Esophagus squamous epithelium (tissue), 5 donors: ENCODE measurements around the gene TARM1. TPM values are rescaled to one million over a fixed set of nuclear protein-coding genes. Genes with fewer than 3 reads are reported as not detected.

Experiments used
- DNase-seq: peaks from one replicate; lab custom pipeline; 2025; lab: John Stamatoyannopoulos, UW
- H3K27ac ChIP-seq, 4 donors: fragments of 200-600 bp; sonication (generic); one replicate each; pipeline ENCODE4 v1.5.1; 2016 to 2019; ENCODE audit warnings: mild to moderate bottlenecking in 1 of 4
- H3K27me3 ChIP-seq, 4 donors: fragments of 200-600 bp; sonication (generic); 1 replicate in 3 of 4; 2 replicates in 1 of 4; pipeline versions ENCODE4 v1.5.1 to v1.6.0; 2017 to 2021; ENCODE audit warnings: antibody characterized with exemption in 1 of 4
- H3K36me3 ChIP-seq, 3 donors: fragments of 200-600 bp; sonication (generic); one replicate each; pipeline ENCODE4 v1.5.1; 2016 to 2019
- H3K4me1 ChIP-seq, 3 donors: fragments of 200-600 bp; sonication (generic); one replicate each; pipeline ENCODE4 v1.5.1; 2017 to 2019
- H3K4me3 ChIP-seq, 4 donors: fragments of 200-600 bp; sonication (generic); 1 replicate in 3 of 4; 2 replicates in 1 of 4; pipeline ENCODE4 v1.5.1; 2016 to 2019; ENCODE audit warnings: mild to moderate bottlenecking in 2 of 4, moderate library complexity in 1 of 4
- H3K9me3 ChIP-seq, 3 donors: fragments of 200-600 bp; sonication (generic); one replicate each; pipeline ENCODE4 v1.5.1; 2016 to 2019
- POLR2A ChIP-seq, 4 donors: fragments of 450-650 bp; IDR thresholded peaks; one replicate each; pipeline ENCODE4 v1.6.1; 2017; ENCODE audit warnings: antibody characterized with exemption in 4 of 4, mild to moderate bottlenecking in 4 of 4, moderate library complexity in 3 of 4
- WGBS, 2 donors: methylation state at CpG; one replicate each; pipeline ENCODE4 v1.1.5; 2018; 5-methylcytosine and 5-hydroxymethylcytosine counted together
- intact Hi-C: fragments of 100-400 bp; cut with DNase I; formaldehyde crosslinking; loops from one replicate; pipeline ENCODE4 v1.15.0; 2022
- total RNA-seq, 4 donors: library from RNA; depleted of rRNA; stranded (reverse); fragments of >200 nt; gene quantifications; one replicate each; pipeline ENCODE4 v1.1.0, GENCODE V29; 2016
- TF ChIP-seq, protein P1 (sequence below), 6 experiments: fragments of 450-650 bp in 4 of 6; fragments of 200-600 bp in 2 of 6; sonication (generic) in 2 of 6; IDR thresholded peaks; one replicate each; pipeline ENCODE4 v1.5.1; 2016 to 2019; ENCODE audit warnings: antibody characterized with exemption in 6 of 6, mild to moderate bottlenecking in 4 of 6, moderate library complexity in 4 of 6
- donor health status: DM: yes; HTN: yes; CAD: no.

TARM1 gene
- total RNA-seq, 4 donors from 2014 or later, result not detected

DNA sequence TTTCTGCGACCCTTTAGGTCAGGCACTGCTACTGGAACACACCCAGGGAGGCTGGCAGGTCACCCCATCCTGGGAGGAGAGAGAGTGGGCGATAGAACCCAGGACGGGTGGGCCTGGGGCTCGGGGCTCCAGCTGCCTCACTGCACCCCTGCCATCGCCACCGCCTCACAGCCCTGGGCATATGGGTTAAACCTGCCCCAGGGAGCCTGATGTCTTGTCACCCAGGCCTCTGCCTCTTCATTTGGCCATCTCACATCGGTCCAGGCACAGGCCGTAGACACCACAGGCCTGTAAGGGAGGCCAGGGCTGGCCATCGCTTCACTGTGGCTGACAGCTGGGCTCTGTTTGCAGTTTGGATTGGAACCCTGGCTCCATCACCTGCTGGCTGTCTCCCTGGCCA, 44.5 kb upstream of the TARM1 start:
- Histone ChIP-seq H3K4me1 (no peaks in the 10 kb centered on the region), H3K27me3 (no peaks in the 10 kb centered on the region), H3K27ac (no peak overlapping the region), H3K4me3 (no peak overlapping the region), H3K9me3 (no peaks in the 10 kb centered on the region), H3K36me3 (peaks cover 45 to 100% (median 66%) of the 10 kb centered on the region in 3 donors)
- no peak for TF ChIP-seq POLR2A (IDR thresholded peaks at IDR 0.05)
- TF ChIP-seq, protein P1, sequence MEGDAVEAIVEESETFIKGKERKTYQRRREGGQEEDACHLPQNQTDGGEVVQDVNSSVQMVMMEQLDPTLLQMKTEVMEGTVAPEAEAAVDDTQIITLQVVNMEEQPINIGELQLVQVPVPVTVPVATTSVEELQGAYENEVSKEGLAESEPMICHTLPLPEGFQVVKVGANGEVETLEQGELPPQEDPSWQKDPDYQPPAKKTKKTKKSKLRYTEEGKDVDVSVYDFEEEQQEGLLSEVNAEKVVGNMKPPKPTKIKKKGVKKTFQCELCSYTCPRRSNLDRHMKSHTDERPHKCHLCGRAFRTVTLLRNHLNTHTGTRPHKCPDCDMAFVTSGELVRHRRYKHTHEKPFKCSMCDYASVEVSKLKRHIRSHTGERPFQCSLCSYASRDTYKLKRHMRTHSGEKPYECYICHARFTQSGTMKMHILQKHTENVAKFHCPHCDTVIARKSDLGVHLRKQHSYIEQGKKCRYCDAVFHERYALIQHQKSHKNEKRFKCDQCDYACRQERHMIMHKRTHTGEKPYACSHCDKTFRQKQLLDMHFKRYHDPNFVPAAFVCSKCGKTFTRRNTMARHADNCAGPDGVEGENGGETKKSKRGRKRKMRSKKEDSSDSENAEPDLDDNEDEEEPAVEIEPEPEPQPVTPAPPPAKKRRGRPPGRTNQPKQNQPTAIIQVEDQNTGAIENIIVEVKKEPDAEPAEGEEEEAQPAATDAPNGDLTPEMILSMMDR (IDR thresholded peaks at IDR 0.05), result no peak
- DNase-seq, result no peak
- 33 to 95% methylated on average over 2 to 3 of the region's 9 CpGs for WGBS, 2 donors
- intact Hi-C loops, result no loop called here

DNA sequence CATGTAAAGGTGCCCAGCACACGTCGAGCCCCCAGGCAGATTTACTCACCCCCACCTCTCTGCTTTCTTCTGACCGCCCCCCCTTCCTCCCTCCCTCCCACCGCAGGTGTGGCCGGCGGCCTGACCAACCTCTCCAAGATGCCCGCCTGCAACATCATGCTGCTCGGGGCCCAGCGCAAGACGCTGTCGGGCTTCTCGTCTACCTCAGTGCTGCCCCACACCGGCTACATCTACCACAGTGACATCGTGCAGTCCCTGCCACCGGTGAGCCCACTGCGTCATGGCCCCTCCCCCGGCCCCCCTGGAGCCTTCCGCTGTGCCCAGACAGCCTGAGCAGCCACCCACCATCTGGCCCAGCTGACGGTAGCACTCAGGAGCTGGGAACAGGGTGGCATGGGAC, 43.2 kb upstream of the TARM1 start:
- no peak for DNase-seq
- no peak for TF ChIP-seq POLR2A (IDR thresholded peaks at IDR 0.05)
- TF ChIP-seq, protein P1 (IDR thresholded peaks at IDR 0.05), result no peak
- Histone ChIP-seq H3K4me1 (no peaks in the 10 kb centered on the region), H3K4me3 (no peak overlapping the region), H3K27ac (no peak overlapping the region), H3K36me3 (peaks cover 43 to 100% (median 63%) of the 10 kb centered on the region in 3 donors), H3K9me3 (no peaks in the 10 kb centered on the region), H3K27me3 (no peaks in the 10 kb centered on the region)
- intact Hi-C loops, result no loop called here
- 81 to 92% methylated on average over 3 to 8 of the region's 19 CpGs for WGBS, 2 donors

DNA sequence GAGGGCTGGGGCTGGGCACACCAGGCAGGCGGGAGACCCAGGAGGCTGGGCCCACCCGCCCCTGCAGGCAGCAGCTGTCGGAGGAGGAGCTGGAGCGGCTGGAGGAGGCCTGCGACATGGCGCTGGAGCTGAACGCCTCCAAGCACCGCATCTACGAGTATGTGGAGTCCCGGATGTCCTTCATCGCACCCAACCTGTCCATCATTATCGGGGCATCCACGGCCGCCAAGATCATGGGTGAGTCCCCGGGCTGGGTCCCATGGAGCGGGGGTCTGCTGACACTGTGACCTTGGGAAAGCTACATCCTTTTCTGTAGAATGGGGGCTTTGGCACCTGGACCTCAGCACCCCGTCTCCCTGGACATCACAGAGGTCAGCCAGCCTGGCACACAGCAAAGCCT, 42.5 kb upstream of the TARM1 start:
- H3K4me3 ChIP-seq, result no peak overlapping the region
- TF ChIP-seq, protein P1 (IDR thresholded peaks at IDR 0.05), result no peak
- no peak for TF ChIP-seq POLR2A (IDR thresholded peaks at IDR 0.05)
- no peak overlapping the region for H3K27ac ChIP-seq
- 90% methylated on average over 8 of the region's 17 CpGs; no CpG with 5 or more reads in 1 of the 2 donors for WGBS, 2 donors
- H3K36me3 ChIP-seq, result peaks cover 36 to 100% (median 56%) of the 10 kb centered on the region in 3 donors
- no peaks in the 10 kb centered on the region for H3K4me1 ChIP-seq
- intact Hi-C loops, result no loop called here
- H3K9me3 ChIP-seq, result no peaks in the 10 kb centered on the region
- no peaks in the 10 kb centered on the region for H3K27me3 ChIP-seq
- DNase-seq, result no peak

DNA sequence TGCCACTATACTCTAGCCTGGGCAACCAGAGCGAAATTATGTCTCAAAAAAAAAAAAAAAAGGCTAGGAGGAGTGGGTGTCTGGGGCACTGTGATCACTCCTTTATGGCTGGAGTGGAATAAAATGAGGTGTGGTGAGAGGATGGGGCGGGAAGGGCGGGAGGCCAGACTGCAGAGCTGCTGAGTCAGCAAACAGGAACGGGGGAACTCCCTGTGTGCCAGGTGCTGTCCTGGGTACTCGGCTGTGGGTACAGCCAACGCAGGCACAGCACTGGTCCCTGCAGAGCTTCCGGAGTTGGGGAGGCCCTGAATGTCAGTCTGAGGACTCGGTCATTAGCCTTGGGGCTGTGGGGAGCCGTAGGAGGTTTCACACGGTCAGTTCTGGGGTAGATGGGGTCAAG, 40.1 kb upstream of the TARM1 start:
- no peak overlapping the region for H3K4me3 ChIP-seq
- 76 to 89% methylated on average over 7 to 10 of the region's 10 CpGs for WGBS, 2 donors
- intact Hi-C loops, result no loop called here
- no peak overlapping the region for H3K27ac ChIP-seq
- H3K4me1 ChIP-seq, result peaks cover 4 to 12% (median 9%) of the 10 kb centered on the region in 3 donors
- no peak for TF ChIP-seq POLR2A (IDR thresholded peaks at IDR 0.05)
- H3K36me3 ChIP-seq, result peaks cover 23 to 85% (median 34%) of the 10 kb centered on the region in 3 donors
- no peak for DNase-seq
- H3K27me3 ChIP-seq, result no peaks in the 10 kb centered on the region
- no peaks in the 10 kb centered on the region for H3K9me3 ChIP-seq

DNA sequence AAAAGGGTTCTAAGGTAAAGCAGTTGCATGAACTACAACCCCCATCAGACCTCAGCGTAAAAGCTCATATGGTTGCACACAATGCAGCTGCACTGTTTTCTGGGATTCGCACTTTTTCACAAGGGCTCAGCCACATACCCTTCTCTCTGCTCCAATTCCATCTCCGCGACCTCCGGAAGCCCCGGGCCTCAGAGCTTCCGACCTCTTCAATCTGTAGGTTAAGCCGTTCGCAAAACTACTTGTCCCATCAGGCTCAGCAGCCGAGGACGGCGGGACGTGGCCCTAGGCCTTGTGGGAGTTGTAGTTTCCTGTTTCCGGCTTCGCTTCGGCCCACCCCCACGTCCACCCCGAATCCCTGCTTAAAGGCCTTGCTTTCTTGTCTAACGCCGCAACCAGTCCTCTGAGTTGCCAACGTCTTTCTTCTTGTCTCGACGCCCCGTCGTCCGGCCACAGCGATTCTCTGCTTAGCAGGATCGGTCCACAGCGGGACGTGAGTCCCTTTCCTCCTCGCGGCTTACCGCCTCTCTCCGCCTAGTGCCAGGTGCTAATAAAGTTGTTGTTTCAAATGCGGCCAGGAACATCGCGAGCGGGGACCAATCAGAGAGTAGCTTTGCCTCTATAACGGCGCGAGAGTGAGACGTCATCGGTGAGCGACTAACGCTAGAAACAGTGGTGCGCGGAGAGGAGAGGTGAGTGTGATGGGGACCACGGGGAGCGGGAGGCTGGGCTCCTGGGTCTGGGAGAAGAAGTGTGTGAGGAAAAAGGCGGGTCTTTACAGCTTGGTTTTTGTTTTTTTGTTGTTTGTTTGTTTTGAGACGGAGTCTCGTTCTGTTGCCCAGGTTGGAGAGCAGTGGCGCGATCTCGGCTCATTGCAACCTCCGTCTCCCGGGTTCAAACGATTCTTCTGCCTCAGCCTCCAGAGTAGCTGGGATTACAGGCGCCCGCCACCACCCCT, 34.2 kb upstream of the TARM1 start, which contains the start of the genes PRPF31 and TFPT:
PRPF31 (plus strand) TSS at position 646 of the 955 bp plus-strand sequence. CDS start 2,525 bp downstream, outside the sequence.
TFPT (minus strand) TSS at position 549 of the 955 bp plus-strand sequence; CDS start at position 161, 388 bp downstream.
- peaks cover 5 to 50% (median 7%) of the 10 kb centered on the region in 3 donors for H3K36me3 ChIP-seq
- H3K4me3 ChIP-seq, result peak within 1 kb of the TSS; percentile 62 to 92 (median 83)
- peaks cover 19 to 31% (median 22%) of the 10 kb centered on the region in 3 donors for H3K4me1 ChIP-seq
- peak within 1 kb of the TSS; percentile 90 to 96 (median 91) for H3K27ac ChIP-seq
- TF ChIP-seq POLR2A (IDR thresholded peaks at IDR 0.05), result peak in 3 of 4 donors; percentile 38 to 64 (median 52)
- TF ChIP-seq, protein P1 (IDR thresholded peaks at IDR 0.05), result peak in 2 of 6 experiments; percentile 3 to 32
- H3K9me3 ChIP-seq, result no peaks in the 10 kb centered on the region
- intact Hi-C loops, result no loop called here
- H3K27me3 ChIP-seq, result no peaks in the 10 kb centered on the region
- DNase-seq, result peak; percentile 94
- whole genome bisulfite sequencing, 2 donors, result 0% methylated on average over 53 to 58 of the region's 60 CpGs
